Heart left ventricle (tissue), 16 donors: ENCODE results near the gene CREM. TPM values are rescaled to one million over a fixed set of nuclear protein-coding genes. Genes with fewer than 3 reads are reported as not detected.

Experiments
- ATAC-seq, 4 donors: fragments of 200-7000 bp; cut with Tn5 transposase; one replicate each; pipeline ENCODE4 v1.9.1; 2020 to 2022; ENCODE audit warnings: moderate library complexity in 4 of 4, mild to moderate bottlenecking in 3 of 4, moderate number of reproducible peaks in 1 of 4
- DNase-seq, 5 donors: peaks; one replicate each; pipeline ENCODE4 v3.0.0-alpha.2; 2020
- H3K27ac ChIP-seq, 12 donors: fragments of 200-600 bp; sonication (generic) in 4 of 12; one replicate each; pipeline versions ENCODE4 v1.5.0 to v1.8.0; 2016 to 2022; ENCODE audit warnings: mild to moderate bottlenecking in 2 of 12
- H3K27me3 ChIP-seq, 9 donors: fragments of 200-600 bp; sonication (generic) in 2 of 9; one replicate each; pipeline versions ENCODE4 v1.5.1 to v1.8.0; 2016 to 2022; ENCODE audit warnings: mild to moderate bottlenecking in 3 of 9
- H3K36me3 ChIP-seq, 9 donors: fragments of 200-600 bp; sonication (generic) in 2 of 9; one replicate each; pipeline versions ENCODE4 v1.5.0 to v1.8.0; 2018 to 2022; ENCODE audit warnings: mild to moderate bottlenecking in 2 of 9
- H3K4me1 ChIP-seq, 12 donors: fragments of 200-600 bp; sonication (generic) in 4 of 12; one replicate each; pipeline versions ENCODE4 v1.5.0 to v1.8.0; 2016 to 2022; ENCODE audit warnings: mild to moderate bottlenecking in 3 of 12
- H3K4me3 ChIP-seq, 12 donors: fragments of 200-600 bp; sonication (generic) in 4 of 12; one replicate each; pipeline versions ENCODE4 v1.5.0 to v1.8.0; 2017 to 2022; ENCODE audit warnings: mild to moderate bottlenecking in 9 of 12, moderate library complexity in 4 of 12
- H3K9me3 ChIP-seq, 12 donors: fragments of 200-600 bp; sonication (generic) in 4 of 12; one replicate each; pipeline versions ENCODE4 v1.5.0 to v1.8.0; 2016 to 2022; ENCODE audit warnings: mild to moderate bottlenecking in 1 of 12
- POLR2A ChIP-seq, 2 donors: fragments of 450-650 bp; IDR thresholded peaks; one replicate each; pipeline ENCODE4 v1.6.1; 2017; ENCODE audit warnings: antibody characterized with exemption in 2 of 2, mild to moderate bottlenecking in 2 of 2, moderate library complexity in 2 of 2
- WGBS, 4 donors: extraction: QIAGEN DNeasy Blood & Tissue Kit in 2 of 4; methylation state at CpG; one replicate each; pipeline versions ENCODE4 v1.1.5 to v1.1.7; 2013 to 2018; 5-methylcytosine and 5-hydroxymethylcytosine counted together
- intact Hi-C, 10 donors: fragments of 100-400 bp; cut with DNase I; formaldehyde crosslinking; loops; one replicate each; pipeline versions ENCODE4 v1.11.1 to v1.14.2; 2022
- polyA plus RNA-seq, 2 donors: library from polyadenylated mRNA; stranded (reverse); fragments of 200-250 nt; gene quantifications; one replicate each; pipeline ENCODE4 v1.2.3, GENCODE V29; 2013
- total RNA-seq, 9 donors: library from RNA; depleted of rRNA in 2 of 9; stranded (reverse); fragments of >200 nt in 2 of 9; fragmentation: NEBNext Ultra II Directional in 3 of 9; extraction: Animal tissue kit (Norgen Biotek cat#: 25700) in 3 of 9; gene quantifications; one replicate each; pipeline versions ENCODE4 v1.1.0 to v1.2.4, GENCODE V29; 2016 to 2023
- TF ChIP-seq, protein P1 (sequence below), 12 donors: fragments of 200-600 bp; sonication (generic) in 4 of 12; IDR thresholded peaks; one replicate each; pipeline versions ENCODE4 v1.5.0 to v1.8.0; 2018 to 2022; ENCODE audit warnings: antibody characterized with exemption in 12 of 12, mild to moderate bottlenecking in 5 of 12
- donor health status: ischemic (EF 13 %, LVEDD 7.1; RV severe dilation, severe dysfunction).
- donor health status: healthy with polysubstance abuse.
- donor health status: DM: no; HTN: yes; CAD: no.
- donor health status: DM: no; HTN: no; CAD: no.
- donor health status: ischemic (EF 25% LVEDD 6.9; RV normal size, moderate dysfunction).
- donor health status: ischemic (EF 25% LVEDD 5.7; RV mildly dilated, moderate dysfunction).
- donor health status: healthy.
- donor health status: DM: yes; HTN: yes; CAD: no.
- donor health status: ischemic (EF 35%, LVEDD 5.7; RV mildly dilated, moderate dysfunction).
- donor health status: nonischemic (EF 11% LVEDD 7.7; RV severe dilation, severe dysfunction).
- donor health status: DM: yes; HTN: yes; CAD: no.
- donor health status: PGD.
- donor health status: ischemic (EF 29% LVEDD 5.4; RV normal size, mild dysfunction).
- donor health status: nonischemic (EF 23%, LVEDD 6.1; RV moderate dilation, normal function).

Gene CREM
- total and polyA plus RNA-seq, 11 donors, result 38.4 to 89.7 (median 54.7) TPM

DNA sequence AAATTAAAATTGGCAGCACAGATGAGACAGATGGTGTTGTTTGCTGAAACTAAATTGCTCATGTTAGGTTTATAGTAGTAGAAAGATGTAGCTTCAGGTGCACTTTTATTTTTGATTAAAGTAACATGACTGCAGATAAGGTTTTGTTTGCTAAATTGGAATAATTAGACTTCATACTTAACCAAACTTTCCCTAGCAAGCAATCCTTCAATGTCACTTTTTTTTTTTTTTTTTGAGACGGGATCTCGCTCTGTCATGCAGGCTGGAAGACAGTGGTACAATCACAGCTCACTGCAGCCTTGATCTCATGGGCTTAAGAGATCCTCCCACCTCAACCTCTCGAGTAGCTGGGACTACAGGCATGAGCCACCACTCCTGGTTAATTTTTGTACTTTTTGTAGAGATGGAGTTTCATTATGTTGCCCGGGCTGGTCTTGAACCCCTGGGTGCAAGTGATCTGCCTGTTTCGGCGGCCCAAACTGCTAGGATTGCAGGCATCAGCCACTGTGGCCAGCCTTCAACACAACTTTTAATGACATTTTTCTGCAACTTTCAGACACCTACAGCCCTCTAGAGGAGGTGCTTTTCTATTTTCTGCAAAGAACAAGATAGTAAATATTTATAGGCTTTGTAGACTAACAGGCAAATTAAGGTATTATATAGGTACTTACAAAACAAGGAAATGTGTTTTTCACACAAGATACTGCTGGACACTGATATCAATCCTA is 124.9 kb downstream of the CREM start:
- WGBS, 4 donors, result 84 to 92% (median 90%) methylated on average over 6 of the region's 6 CpGs
- ATAC-seq (no peak), DNase-seq (no peak)
- Histone ChIP-seq H3K4me3 (no peak overlapping the region), H3K36me3 (no peaks in the 10 kb centered on the region), H3K4me1 (no peaks in the 10 kb centered on the region), H3K27me3 (no peaks in the 10 kb centered on the region), H3K9me3 (peaks cover 0 to 4% (median 0%) of the 10 kb centered on the region in 12 donors), H3K27ac (no peak overlapping the region)
- intact Hi-C loops, result no loop called here
- TF ChIP-seq POLR2A (IDR thresholded peaks at IDR 0.05), result no peak
- TF ChIP-seq, protein P1, sequence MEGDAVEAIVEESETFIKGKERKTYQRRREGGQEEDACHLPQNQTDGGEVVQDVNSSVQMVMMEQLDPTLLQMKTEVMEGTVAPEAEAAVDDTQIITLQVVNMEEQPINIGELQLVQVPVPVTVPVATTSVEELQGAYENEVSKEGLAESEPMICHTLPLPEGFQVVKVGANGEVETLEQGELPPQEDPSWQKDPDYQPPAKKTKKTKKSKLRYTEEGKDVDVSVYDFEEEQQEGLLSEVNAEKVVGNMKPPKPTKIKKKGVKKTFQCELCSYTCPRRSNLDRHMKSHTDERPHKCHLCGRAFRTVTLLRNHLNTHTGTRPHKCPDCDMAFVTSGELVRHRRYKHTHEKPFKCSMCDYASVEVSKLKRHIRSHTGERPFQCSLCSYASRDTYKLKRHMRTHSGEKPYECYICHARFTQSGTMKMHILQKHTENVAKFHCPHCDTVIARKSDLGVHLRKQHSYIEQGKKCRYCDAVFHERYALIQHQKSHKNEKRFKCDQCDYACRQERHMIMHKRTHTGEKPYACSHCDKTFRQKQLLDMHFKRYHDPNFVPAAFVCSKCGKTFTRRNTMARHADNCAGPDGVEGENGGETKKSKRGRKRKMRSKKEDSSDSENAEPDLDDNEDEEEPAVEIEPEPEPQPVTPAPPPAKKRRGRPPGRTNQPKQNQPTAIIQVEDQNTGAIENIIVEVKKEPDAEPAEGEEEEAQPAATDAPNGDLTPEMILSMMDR (IDR thresholded peaks at IDR 0.05), result no peak

DNA sequence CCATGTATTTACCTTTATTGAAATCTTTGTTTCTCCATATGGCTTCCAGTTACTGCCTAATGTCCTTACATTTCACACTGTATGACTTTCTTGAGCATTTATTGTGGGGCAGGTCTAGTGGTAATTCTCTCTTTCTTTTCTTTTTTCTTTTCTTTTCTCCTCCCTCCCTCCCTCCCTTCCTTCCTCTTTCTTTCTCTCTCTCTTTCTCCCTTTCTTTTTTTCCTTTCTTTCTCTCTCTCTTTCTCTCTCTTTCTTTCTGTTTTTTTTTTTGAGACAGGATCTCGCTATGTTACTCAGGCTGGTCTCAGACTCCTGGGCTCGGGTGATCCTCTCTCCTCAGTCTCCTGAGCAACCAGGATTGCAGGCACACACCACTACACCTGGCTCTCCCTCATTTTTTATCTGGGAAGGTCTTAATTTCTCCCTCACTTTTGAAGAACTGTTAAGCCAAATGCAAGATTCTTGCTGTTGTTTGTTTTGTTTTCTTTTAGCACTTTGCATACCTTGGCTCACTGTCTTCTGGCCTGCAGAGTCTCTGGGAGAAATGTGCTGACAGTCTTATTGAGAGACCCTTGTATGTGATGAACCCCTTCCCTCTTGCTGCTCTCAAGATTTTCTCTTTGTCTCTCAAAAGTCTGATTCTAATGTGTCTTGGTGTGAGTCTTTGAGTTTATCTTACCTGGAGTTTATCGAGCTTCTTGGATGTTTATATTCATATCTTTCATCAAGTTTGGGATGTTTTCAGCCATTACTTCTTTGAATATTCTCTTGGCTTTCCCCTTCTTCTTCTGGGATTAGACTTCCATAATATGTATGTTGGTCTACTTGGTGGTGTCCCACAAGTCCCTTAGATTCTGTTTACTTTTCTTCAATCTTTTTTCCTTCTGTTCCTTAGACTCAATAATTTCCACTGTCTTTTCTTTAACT is 130.7 kb downstream of the CREM start:
- H3K9me3 ChIP-seq, result peaks cover 0 to 22% (median 6%) of the 10 kb centered on the region in 12 donors
- no peak overlapping the region for H3K27ac ChIP-seq
- H3K4me1 ChIP-seq, result no peaks in the 10 kb centered on the region
- intact Hi-C loops, result no loop called here
- TF ChIP-seq, protein P1 (IDR thresholded peaks at IDR 0.05), result no peak
- no peak for TF ChIP-seq POLR2A (IDR thresholded peaks at IDR 0.05)
- H3K4me3 ChIP-seq, result no peak overlapping the region
- no peaks in the 10 kb centered on the region for H3K27me3 ChIP-seq
- DNase-seq, result no peak
- ATAC-seq, result no peak
- H3K36me3 ChIP-seq, result no peaks in the 10 kb centered on the region
- 88 to 92% (median 91%) methylated on average over 3 of the region's 3 CpGs for WGBS, 4 donors

DNA sequence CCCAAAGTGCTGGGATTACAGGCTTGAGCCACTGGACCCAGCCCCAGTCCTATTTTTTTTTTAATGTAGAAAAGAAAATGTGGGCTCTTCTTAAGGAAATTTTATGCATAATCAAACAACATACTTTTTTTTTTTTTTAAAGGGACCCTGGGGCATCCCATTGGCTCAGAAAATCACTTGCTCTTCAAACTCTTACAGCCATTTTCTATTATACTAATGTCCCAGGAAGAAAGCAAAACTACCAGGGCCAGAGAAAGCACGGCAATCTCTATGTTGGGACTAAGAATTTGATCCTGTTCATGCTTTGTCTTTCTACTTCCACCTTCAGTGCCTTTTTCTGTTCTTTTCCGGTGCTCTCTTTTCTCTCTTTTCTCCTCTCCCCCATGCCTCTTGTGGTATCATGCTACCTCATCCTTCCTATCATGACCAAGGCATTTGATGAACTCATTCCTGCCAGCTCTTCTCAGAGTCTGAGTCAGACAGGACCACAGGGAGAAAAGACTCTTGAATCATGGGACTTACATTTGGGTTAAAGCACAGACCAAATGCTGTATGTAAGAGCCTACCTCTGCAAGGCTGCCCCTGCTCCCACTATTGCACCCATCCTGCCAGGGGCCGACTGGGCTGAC is 133.2 kb downstream of the CREM start:
- DNase-seq (no peak), ATAC-seq (no peak)
- no peaks in the 10 kb centered on the region for H3K27me3 ChIP-seq
- 62 to 78% (median 73%) methylated on average over 2 to 3 of the region's 3 CpGs for WGBS, 4 donors
- intact Hi-C loops, result no loop called here
- no peak overlapping the region for H3K4me3 ChIP-seq
- H3K4me1 ChIP-seq, result no peaks in the 10 kb centered on the region
- H3K27ac ChIP-seq, result no peak overlapping the region
- peaks cover 0 to 22% (median 6%) of the 10 kb centered on the region in 12 donors for H3K9me3 ChIP-seq
- H3K36me3 ChIP-seq, result no peaks in the 10 kb centered on the region
- no peak for TF ChIP-seq POLR2A (IDR thresholded peaks at IDR 0.05)
- TF ChIP-seq, protein P1 (IDR thresholded peaks at IDR 0.05), result no peak

DNA sequence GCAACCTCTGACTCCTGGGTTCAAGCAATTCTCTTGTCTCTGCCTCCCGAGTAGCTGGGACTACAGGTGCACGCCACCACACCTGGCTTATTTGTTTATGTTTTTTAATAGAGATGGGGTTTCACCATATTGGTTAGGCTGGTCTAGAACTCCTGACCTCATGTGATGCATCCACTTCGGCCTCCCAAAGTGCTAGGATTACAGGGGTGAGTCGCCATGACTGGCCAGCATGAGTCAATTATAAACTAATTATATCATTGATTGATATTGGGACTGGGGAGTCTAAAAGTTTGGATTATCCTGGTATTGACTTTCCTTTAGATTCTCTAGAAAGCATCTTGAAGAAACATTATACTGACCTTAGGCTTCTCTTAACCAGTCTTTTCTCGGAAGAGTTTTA is 135.8 kb downstream of the CREM start:
- no peak overlapping the region for H3K27ac ChIP-seq
- H3K36me3 ChIP-seq, result no peaks in the 10 kb centered on the region
- intact Hi-C loops, result no loop called here
- H3K9me3 ChIP-seq, result peaks cover 0 to 11% (median 4%) of the 10 kb centered on the region in 12 donors
- no peak for ATAC-seq
- peaks cover 0 to 1% (median 0%) of the 10 kb centered on the region in 12 donors for H3K4me1 ChIP-seq
- no peak for DNase-seq
- H3K4me3 ChIP-seq, result no peak overlapping the region
- no peak for TF ChIP-seq POLR2A (IDR thresholded peaks at IDR 0.05)
- TF ChIP-seq, protein P1 (IDR thresholded peaks at IDR 0.05), result no peak
- H3K27me3 ChIP-seq, result no peaks in the 10 kb centered on the region
- 95 to 98% (median 97%) methylated on average over 5 of the region's 5 CpGs for WGBS, 4 donors
